HG03045 (cell line): ENCODE measurements around the gene ILDR1.
"Not testable (repeated sequence)": the region's sequence is repeated elsewhere in the genome, so short reads cannot be mapped to it uniquely, and the experiment has no call there.

ENCODE experiments used
- ATAC-seq: cut with Tn5 transposase; IDR thresholded peaks from one replicate; pipeline ENCODE4 v1.9.1; 2021; ENCODE audit warnings: mild to moderate bottlenecking, moderate library complexity; ENCODE audit not compliant: unreplicated experiment

The ILDR1 gene

DNA sequence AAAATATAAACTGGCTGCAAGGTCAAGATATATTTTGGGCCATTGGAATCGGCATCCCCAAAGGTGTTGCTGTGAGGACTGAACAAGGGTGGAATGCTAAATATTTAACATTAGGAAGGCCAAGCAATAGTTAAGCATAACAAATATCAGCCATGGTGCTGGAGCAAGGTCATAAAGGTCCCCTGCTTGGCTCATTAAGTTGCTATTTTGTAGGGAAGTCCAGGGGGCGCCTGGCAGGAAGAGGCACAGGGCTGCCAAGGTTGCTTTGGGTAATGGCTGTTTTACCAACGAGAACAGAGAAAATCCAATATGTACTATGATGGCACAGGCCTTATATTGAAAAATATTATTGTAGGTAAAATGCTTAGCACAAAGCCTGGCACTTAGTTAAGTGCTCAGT is 65.7 kb downstream of the ILDR1 start:
- ATAC-seq: no peak

DNA sequence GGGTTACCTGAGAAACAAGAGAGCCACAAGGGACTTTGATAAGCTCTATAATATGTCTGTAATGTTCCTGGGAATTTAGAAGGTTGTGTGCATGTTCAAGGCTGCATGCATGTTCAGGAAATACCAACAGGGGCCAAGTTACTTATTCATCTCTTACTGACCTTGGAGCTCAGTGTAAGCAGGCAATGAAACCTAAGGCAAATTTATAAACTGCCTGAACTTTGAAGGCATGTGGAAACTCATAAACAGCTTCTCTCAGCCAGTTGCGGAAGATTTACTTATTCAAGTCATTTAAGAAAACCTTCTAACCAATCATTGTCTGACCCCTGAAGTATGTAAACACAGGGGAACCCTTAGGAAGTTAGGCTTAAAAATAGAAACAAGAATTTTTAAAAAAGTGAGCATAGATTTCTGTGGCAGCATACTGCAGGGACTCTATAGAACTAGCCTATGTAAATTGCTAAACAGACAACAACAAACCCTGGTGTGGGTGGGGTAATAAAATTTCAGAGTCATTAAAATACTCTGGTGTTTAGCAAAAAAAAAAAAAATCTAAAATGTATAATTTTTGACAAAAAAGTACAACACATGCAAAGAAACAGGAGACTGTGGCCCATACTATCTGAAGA is 70.6 kb downstream of the ILDR1 start:
- ATAC-seq: no peak

- no peak for ATAC-seq
Observed at GRCh38 chr3:121948641-121949040, 73.4 kb downstream of the ILDR1 start.

GRCh38 chr3:121943431-121943830 is 78.6 kb downstream of the ILDR1 start:
- ATAC-seq: no peak

- ATAC-seq: no peak
Observed at GRCh38 chr3:121942116-121942786, 79.8 kb downstream of the ILDR1 start.

DNA sequence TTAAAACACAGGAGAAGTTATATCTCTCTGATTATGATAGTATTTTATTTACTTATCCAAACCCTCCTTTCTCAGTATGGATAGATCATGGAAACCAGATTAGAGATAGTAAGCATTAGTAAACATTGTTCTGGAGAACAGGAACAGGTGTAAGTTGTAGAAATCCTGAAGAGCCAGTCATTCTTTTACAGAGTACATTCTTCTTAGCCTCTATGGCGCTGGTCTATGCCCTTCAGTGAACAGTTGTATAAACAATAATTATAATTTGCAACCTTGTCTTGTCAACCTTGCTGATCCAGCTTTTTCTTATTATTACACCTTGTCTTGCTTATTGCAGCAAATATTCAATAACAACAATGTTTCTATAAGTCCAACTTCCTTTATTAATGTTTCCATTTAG is 80.5 kb downstream of the ILDR1 start:
- no peak for ATAC-seq

DNA sequence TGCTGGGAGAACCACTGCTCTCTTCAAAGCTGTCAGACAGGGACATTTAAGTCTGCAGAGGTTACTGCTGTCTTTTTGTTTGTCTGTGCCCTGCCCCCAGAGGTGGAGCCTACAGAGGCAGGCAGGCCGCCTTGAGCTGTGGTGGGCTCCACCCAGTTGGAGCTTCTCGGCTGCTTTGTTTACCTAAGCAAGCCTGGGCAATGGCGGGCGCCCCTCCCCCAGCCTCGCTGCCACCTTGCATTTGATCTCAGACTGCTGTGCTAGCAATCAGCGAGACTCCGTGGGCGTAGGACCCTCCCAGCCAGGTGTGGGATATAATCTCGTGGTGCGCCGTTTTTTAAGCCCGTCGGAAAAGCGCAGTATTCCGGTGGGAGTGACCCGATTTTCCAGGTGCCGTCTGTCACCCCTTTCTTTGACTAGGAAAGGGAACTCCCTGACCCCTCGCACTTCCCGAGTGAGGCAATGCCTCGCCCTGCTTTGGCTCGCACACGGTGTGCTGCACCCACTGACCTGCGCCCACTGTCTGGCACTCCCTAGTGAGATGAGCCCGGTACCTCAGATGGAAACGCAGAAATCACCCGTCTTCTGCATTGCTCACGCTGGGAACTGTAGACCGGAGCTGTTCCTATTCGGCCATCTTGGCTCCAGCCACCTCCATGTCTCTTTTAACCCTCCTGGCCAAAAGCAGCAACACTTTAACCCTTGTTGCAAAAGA is 83.7 kb downstream of the ILDR1 start:
- ATAC-seq: not testable (repeated sequence)
